WTC11 (cell line): ENCODE measurements around the gene HELZ. TPM values are rescaled to one million over a fixed set of nuclear protein-coding genes. Genes with fewer than 3 reads are reported as not detected.

Experiments
- ATAC-seq: fragments of 200-7000 bp; cut with Tn5 transposase; 2 replicates; pipeline ENCODE4 v1.10.0; 2021; ENCODE audit warnings: mild to moderate bottlenecking, moderate library complexity
- CTCF ChIA-PET: fragments of 300-600 bp; sonication (Branson Sonifier 250); formaldehyde crosslinking; loops from one replicate; lab custom pipeline; 2021; ENCODE audit warnings: antibody characterized with exemption; lab: Charles Lee
- POLR2A ChIA-PET: fragments of 350-600 bp; sonication (Branson Sonifier 250); formaldehyde crosslinking; loops from one replicate; lab custom pipeline; 2021; ENCODE audit warnings: antibody characterized with exemption; lab: Charles Lee
- DNase-seq: peaks from one replicate; pipeline ENCODE4 v3.0.0; 2021; ENCODE audit warnings: low spot score
- H3K27ac Mint-ChIP-seq: 2 replicates; pipeline ENCODE4 v1.8.0; 2021; ENCODE audit warnings: mixed read lengths
- H3K27me3 Mint-ChIP-seq: 2 replicates; pipeline ENCODE4 v1.8.0; 2021; ENCODE audit warnings: low read depth, mild to moderate bottlenecking, moderate library complexity, mixed read lengths
- H3K36me3 Mint-ChIP-seq: 2 replicates; pipeline ENCODE4 v1.8.0; 2021; ENCODE audit warnings: mixed read lengths
- H3K4me1 Mint-ChIP-seq: 2 replicates; pipeline ENCODE4 v1.8.0; 2022; ENCODE audit warnings: mixed read lengths
- H3K4me3 Mint-ChIP-seq: 2 replicates; pipeline ENCODE4 v1.8.0; 2021; ENCODE audit warnings: mild to moderate bottlenecking, moderate library complexity, mixed read lengths
- H3K9me3 Mint-ChIP-seq: 2 replicates; pipeline ENCODE4 v1.8.0; 2021; ENCODE audit warnings: mixed read lengths
- ATF1 ChIP-seq: sonication (generic); formaldehyde crosslinking; IDR thresholded peaks from 2 replicates; pipeline ENCODE4 v1.8.1; 2023; ENCODE audit warnings: mild to moderate bottlenecking, moderate library complexity, missing genetic modification reagents
- CBFB ChIP-seq: sonication (generic); formaldehyde crosslinking; IDR thresholded peaks from 2 replicates; pipeline ENCODE4 v1.8.1; 2022; ENCODE audit warnings: mild to moderate bottlenecking, low read depth, missing genetic modification reagents
- FOXJ3 ChIP-seq: sonication (generic); formaldehyde crosslinking; IDR thresholded peaks from 2 replicates; pipeline ENCODE4 v1.9.0; 2021; ENCODE audit warnings: missing genetic modification reagents, mild to moderate bottlenecking, borderline replicate concordance
- FOXP1 ChIP-seq: sonication (generic); formaldehyde crosslinking; IDR thresholded peaks from 2 replicates; pipeline ENCODE4 v1.8.0; 2022; ENCODE audit warnings: missing genetic modification reagents, mild to moderate bottlenecking, moderate library complexity, borderline replicate concordance
- GABPB1 ChIP-seq: sonication (generic); formaldehyde crosslinking; IDR thresholded peaks from 2 replicates; pipeline ENCODE4 v1.8.1; 2023; ENCODE audit warnings: mild to moderate bottlenecking, missing genetic modification reagents
- HMGA2 ChIP-seq: fragments of 250-450 bp; sonication (Bioruptor Pico); IDR thresholded peaks from 2 replicates; pipeline ENCODE4 v1.4.0; 2021; ENCODE audit warnings: mild to moderate bottlenecking, moderate library complexity
- NFYB ChIP-seq: sonication (generic); formaldehyde crosslinking; conservative IDR thresholded peaks from 2 replicates; pipeline ENCODE4 v1.8.0; 2022; ENCODE audit warnings: low read depth, missing genetic modification reagents
- NR3C1 ChIP-seq: sonication (generic); formaldehyde crosslinking; conservative IDR thresholded peaks from 2 replicates; pipeline ENCODE4 v1.8.1; 2023; ENCODE audit warnings: low read depth, mild to moderate bottlenecking, missing genetic modification reagents
- SMAD3 ChIP-seq: sonication (generic); formaldehyde crosslinking; IDR thresholded peaks from 2 replicates; pipeline ENCODE4 v1.8.0; 2022; ENCODE audit warnings: missing genetic modification reagents, mild to moderate bottlenecking, borderline replicate concordance
- SMAD4 ChIP-seq: sonication (generic); formaldehyde crosslinking; IDR thresholded peaks from 2 replicates; pipeline ENCODE4 v1.8.0; 2022; ENCODE audit warnings: mild to moderate bottlenecking, missing genetic modification reagents
- TEAD4 ChIP-seq: sonication (generic); formaldehyde crosslinking; IDR thresholded peaks from 2 replicates; pipeline ENCODE4 v1.8.0; 2022; ENCODE audit warnings: mild to moderate bottlenecking, missing genetic modification reagents
- ZBTB21 ChIP-seq: sonication (generic); formaldehyde crosslinking; IDR thresholded peaks from 2 replicates; pipeline ENCODE4 v1.8.1; 2023; ENCODE audit warnings: mild to moderate bottlenecking, missing genetic modification reagents, borderline replicate concordance
- ZNF121 ChIP-seq: sonication (generic); formaldehyde crosslinking; IDR thresholded peaks from 2 replicates; pipeline ENCODE4 v1.8.0; 2023; ENCODE audit warnings: missing genetic modification reagents
- ZNF138 ChIP-seq: sonication (generic); formaldehyde crosslinking; conservative IDR thresholded peaks from 2 replicates; pipeline ENCODE4 v1.8.1; 2022; ENCODE audit warnings: mild to moderate bottlenecking, moderate library complexity, missing genetic modification reagents
- ZNF219 ChIP-seq: sonication (generic); formaldehyde crosslinking; IDR thresholded peaks from 2 replicates; pipeline ENCODE4 v1.8.0; 2023; ENCODE audit warnings: missing genetic modification reagents, mild to moderate bottlenecking, borderline replicate concordance
- ZNF232 ChIP-seq: sonication (generic); formaldehyde crosslinking; IDR thresholded peaks from 2 replicates; pipeline ENCODE4 v1.8.0; 2022; ENCODE audit warnings: mild to moderate bottlenecking, missing genetic modification reagents
- ZNF317 ChIP-seq: sonication (generic); formaldehyde crosslinking; IDR thresholded peaks from 2 replicates; pipeline ENCODE4 v1.8.1; 2023; ENCODE audit warnings: low read depth, mild to moderate bottlenecking, moderate library complexity, missing genetic modification reagents, borderline replicate concordance
- total RNA-seq: library from RNA; stranded (reverse); gene quantifications from 3 replicates; pipeline ENCODE4 v1.2.3, GENCODE V29; 2021
- TF ChIP-seq, protein P1 (sequence below): fragments of 250-450 bp; sonication (Bioruptor Pico); IDR thresholded peaks from 2 replicates; pipeline ENCODE4 v1.9.0; 2021; ENCODE audit warnings: moderate library complexity, mild to moderate bottlenecking, inconsistent platforms, borderline replicate concordance
- TF ChIP-seq, protein P2 (sequence below): fragments of 250-450 bp; sonication (Bioruptor Pico); conservative IDR thresholded peaks from 2 replicates; pipeline ENCODE4 v1.9.0; 2021; ENCODE audit warnings: mild to moderate bottlenecking
- TF ChIP-seq, protein P3 (sequence below): fragments of 250-450 bp; sonication (Bioruptor Pico); IDR thresholded peaks from 2 replicates; pipeline ENCODE4 v2.1.2; 2022; ENCODE audit warnings: mild to moderate bottlenecking, moderate library complexity
- TF ChIP-seq, protein P4 (sequence below): sonication (generic); formaldehyde crosslinking; IDR thresholded peaks from 2 replicates; pipeline ENCODE4 v1.8.1; 2023; ENCODE audit warnings: mild to moderate bottlenecking, missing genetic modification reagents, moderate library complexity
- TF ChIP-seq, protein P5 (sequence below): sonication (generic); formaldehyde crosslinking; IDR thresholded peaks from 2 replicates; pipeline ENCODE4 v1.8.1; 2023; ENCODE audit warnings: mild to moderate bottlenecking, missing genetic modification reagents
- TF ChIP-seq, protein P6 (sequence below): sonication (generic); formaldehyde crosslinking; IDR thresholded peaks from 2 replicates; pipeline ENCODE4 v1.8.0; 2022; ENCODE audit warnings: mild to moderate bottlenecking, missing genetic modification reagents
- TF ChIP-seq, protein P7 (sequence below): sonication (generic); formaldehyde crosslinking; IDR thresholded peaks from 2 replicates; pipeline ENCODE4 v1.8.1; 2023; ENCODE audit warnings: mild to moderate bottlenecking, missing genetic modification reagents, moderate library complexity
- TF ChIP-seq, protein P8 (sequence below): sonication (generic); formaldehyde crosslinking; IDR thresholded peaks from 2 replicates; pipeline ENCODE4 v1.8.0; 2022; ENCODE audit warnings: mild to moderate bottlenecking, missing genetic modification reagents

Gene HELZ
- total RNA-seq, 1 experiment from 2014 or later: 49.1 TPM

DNA sequence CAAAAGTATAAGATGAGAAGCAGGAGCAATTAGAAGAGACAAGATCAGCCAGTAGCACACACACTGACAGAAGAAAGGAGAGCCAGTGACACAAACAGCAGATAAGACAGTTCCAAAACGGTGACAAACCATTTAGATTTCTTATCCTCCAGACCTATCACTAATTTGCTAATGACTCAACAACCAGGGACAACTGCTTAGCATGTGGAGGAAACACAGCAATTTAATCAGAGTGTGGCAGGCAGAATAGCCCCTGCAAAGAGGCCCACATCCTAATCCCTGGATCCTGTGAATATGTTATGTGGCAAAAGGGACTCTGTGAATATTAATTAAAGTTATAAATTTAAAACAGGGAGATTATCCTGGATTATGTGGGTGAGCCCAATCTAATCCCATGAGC lies 119.6 kb downstream of the HELZ start (continued):
- TF ChIP-seq ZBTB21 (no peak), FOXP1 (CRISPR knock-in tag) (no peak)
- TF ChIP-seq, all 79 proteins: peak for 0

DNA sequence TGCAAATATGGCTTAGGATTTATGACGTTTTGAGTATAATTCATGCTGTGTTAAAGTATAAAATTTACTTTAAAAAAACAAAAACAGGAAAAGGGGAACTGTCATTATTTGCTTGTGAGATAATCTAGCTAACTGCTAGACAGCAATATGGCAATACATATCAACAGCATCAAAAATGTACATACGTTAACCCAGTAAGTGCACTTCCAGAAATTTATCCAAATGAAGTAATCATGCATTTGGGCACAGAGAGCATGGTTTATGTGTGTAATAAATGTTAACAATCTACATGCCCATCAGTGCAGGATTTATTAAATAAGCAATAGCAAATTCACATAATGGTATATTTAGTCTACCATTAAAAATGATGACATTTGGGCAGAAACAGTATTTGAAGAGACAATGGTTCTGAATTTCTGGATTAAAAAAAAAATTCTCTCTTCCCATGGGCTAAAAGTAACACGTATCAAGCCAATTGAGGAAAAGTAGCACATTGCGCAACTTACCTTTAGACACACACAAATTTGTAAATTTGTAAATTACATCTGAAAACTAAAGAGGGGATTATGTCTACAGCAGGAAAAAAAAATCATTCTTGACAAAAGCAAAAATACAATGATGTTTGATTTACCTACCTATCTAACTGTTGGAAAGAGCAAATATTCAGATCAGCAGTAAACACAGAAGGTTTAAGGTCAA lies 120.4 kb downstream of the HELZ start:
- Mint-ChIP-seq H3K36me3 (peaks cover 22% of the 10 kb centered on the region), H3K27ac (no peak overlapping the region), H3K4me1 (no peaks in the 10 kb centered on the region), H3K27me3 (no peaks in the 10 kb centered on the region), H3K4me3 (no peak overlapping the region), H3K9me3 (no peaks in the 10 kb centered on the region)
- TF ChIP-seq, protein P1, sequence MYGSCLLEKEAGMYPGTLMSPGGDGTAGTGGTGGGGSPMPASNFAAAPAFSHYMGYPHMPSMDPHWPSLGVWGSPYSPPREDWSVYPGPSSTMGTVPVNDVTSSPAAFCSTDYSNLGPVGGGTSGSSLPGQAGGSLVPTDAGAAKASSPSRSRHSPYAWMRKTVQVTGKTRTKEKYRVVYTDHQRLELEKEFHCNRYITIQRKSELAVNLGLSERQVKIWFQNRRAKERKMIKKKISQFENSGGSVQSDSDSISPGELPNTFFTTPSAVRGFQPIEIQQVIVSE: no peak
- TF ChIP-seq, protein P2, sequence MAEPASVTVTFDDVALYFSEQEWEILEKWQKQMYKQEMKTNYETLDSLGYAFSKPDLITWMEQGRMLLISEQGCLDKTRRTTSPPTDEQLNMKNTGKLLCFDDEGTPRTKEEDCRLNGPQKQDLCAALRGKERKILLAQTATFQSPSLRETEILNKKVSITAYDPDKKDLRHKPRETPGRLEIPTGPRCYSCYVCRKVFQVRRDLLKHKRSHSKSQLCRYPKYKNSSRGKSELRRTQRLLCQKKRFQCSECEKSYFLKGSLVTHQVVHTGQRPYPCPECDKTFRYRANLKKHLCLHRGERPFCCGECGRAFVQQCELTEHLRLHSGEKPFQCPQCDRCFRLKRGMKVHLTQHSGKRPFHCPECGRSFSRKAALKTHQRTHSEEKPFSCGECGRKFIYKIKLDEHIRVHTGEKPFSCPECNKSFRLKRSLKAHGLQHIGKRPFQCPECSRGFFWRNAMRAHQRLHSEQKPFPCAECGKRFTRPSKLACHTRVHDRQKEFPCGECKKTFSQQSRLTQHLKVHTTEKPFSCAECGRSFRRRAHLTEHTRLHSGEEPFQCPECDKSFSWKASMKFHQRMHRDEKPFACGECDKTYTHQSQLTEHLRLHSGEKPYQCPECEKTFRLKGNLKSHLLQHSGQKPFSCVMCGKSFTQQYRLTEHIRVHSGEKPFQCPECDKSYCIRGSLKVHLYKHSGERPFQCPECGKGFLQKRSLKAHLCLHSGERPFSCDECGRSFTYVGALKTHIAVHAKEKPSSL (CRISPR knock-in tag): no peak
- TF ChIP-seq ZBTB21 (no peak), ZNF138 (CRISPR knock-in tag) (no peak), NFYB (no peak), ZNF219 (CRISPR knock-in tag) (no peak), SMAD4 (CRISPR knock-in tag) (no peak), NR3C1 (CRISPR knock-in tag) (no peak)
- TF ChIP-seq, protein P3, sequence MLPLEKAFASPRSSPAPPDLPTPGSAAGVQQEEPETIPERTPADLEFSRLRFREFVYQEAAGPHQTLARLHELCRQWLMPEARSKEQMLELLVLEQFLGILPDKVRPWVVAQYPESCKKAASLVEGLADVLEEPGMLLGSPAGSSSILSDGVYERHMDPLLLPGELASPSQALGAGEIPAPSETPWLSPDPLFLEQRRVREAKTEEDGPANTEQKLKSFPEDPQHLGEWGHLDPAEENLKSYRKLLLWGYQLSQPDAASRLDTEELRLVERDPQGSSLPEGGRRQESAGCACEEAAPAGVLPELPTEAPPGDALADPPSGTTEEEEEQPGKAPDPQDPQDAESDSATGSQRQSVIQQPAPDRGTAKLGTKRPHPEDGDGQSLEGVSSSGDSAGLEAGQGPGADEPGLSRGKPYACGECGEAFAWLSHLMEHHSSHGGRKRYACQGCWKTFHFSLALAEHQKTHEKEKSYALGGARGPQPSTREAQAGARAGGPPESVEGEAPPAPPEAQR (CRISPR knock-in tag): no peak
- TF ChIP-seq, protein P4, sequence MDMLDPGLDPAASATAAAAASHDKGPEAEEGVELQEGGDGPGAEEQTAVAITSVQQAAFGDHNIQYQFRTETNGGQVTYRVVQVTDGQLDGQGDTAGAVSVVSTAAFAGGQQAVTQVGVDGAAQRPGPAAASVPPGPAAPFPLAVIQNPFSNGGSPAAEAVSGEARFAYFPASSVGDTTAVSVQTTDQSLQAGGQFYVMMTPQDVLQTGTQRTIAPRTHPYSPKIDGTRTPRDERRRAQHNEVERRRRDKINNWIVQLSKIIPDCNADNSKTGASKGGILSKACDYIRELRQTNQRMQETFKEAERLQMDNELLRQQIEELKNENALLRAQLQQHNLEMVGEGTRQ (CRISPR knock-in tag): no peak
- no peak for ATAC-seq
- DNase-seq: no peak
- POLR2A ChIA-PET: no interaction called here
- CTCF ChIA-PET: no interaction called here

DNA sequence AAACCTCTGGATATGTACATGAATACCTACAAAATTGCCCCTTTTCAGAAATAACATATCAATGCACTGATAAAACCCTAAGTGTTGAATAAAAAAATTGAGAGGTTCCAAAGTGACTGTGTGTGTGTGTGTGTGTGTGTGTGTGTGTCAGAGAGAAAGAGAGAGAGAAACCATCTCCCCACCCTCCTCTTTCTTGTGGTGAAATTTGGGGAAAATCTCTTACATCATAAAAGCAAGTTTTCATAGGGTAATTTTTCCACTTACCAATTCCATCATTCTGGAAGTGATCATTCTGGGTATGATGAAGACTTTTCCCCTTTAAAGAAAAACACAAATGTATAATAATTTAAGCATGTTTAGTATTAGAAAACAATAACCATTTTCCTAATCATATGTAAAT lies 121.3 kb downstream of the HELZ start:
- no peaks in the 10 kb centered on the region for H3K4me1 Mint-ChIP-seq
- no peaks in the 10 kb centered on the region for H3K9me3 Mint-ChIP-seq
- CTCF ChIA-PET: no interaction called here
- ATAC-seq (no peak), DNase-seq (no peak)
- H3K27ac Mint-ChIP-seq: no peak overlapping the region
- peaks cover 27% of the 10 kb centered on the region for H3K36me3 Mint-ChIP-seq
- POLR2A ChIA-PET: no interaction called here
- no peak overlapping the region for H3K4me3 Mint-ChIP-seq
- H3K27me3 Mint-ChIP-seq: no peaks in the 10 kb centered on the region
- TF ChIP-seq HMGA2 (no peak), GABPB1 (CRISPR knock-in tag) (no peak), ZNF232 (no peak), FOXJ3 (CRISPR knock-in tag) (no peak), SMAD3 (CRISPR knock-in tag) (no peak), CBFB (CRISPR knock-in tag) (no peak), TEAD4 (CRISPR knock-in tag) (no peak), ZNF121 (CRISPR knock-in tag) (no peak), ZNF317 (CRISPR knock-in tag) (no peak), ATF1 (CRISPR knock-in tag) (no peak)
- TF ChIP-seq, protein P5, sequence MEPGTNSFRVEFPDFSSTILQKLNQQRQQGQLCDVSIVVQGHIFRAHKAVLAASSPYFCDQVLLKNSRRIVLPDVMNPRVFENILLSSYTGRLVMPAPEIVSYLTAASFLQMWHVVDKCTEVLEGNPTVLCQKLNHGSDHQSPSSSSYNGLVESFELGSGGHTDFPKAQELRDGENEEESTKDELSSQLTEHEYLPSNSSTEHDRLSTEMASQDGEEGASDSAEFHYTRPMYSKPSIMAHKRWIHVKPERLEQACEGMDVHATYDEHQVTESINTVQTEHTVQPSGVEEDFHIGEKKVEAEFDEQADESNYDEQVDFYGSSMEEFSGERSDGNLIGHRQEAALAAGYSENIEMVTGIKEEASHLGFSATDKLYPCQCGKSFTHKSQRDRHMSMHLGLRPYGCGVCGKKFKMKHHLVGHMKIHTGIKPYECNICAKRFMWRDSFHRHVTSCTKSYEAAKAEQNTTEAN (CRISPR knock-in tag): no peak
- TF ChIP-seq, protein P6, sequence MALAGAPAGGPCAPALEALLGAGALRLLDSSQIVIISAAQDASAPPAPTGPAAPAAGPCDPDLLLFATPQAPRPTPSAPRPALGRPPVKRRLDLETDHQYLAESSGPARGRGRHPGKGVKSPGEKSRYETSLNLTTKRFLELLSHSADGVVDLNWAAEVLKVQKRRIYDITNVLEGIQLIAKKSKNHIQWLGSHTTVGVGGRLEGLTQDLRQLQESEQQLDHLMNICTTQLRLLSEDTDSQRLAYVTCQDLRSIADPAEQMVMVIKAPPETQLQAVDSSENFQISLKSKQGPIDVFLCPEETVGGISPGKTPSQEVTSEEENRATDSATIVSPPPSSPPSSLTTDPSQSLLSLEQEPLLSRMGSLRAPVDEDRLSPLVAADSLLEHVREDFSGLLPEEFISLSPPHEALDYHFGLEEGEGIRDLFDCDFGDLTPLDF: no peak
- TF ChIP-seq, protein P7, sequence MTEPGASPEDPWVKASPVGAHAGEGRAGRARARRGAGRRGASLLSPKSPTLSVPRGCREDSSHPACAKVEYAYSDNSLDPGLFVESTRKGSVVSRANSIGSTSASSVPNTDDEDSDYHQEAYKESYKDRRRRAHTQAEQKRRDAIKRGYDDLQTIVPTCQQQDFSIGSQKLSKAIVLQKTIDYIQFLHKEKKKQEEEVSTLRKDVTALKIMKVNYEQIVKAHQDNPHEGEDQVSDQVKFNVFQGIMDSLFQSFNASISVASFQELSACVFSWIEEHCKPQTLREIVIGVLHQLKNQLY: no peak
- TF ChIP-seq, protein P8, sequence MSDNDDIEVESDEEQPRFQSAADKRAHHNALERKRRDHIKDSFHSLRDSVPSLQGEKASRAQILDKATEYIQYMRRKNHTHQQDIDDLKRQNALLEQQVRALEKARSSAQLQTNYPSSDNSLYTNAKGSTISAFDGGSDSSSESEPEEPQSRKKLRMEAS: no peak
- TF ChIP-seq, protein P4 (CRISPR knock-in tag): no peak
